ENCODE measurements around the gene CPEB3. TPM values are rescaled to one million over a fixed set of nuclear protein-coding genes. Genes with fewer than 3 reads are reported as not detected.

The CPEB3 gene
- total RNA-seq, 1 experiment from 2014 or later = 2.4 TPM

DNA sequence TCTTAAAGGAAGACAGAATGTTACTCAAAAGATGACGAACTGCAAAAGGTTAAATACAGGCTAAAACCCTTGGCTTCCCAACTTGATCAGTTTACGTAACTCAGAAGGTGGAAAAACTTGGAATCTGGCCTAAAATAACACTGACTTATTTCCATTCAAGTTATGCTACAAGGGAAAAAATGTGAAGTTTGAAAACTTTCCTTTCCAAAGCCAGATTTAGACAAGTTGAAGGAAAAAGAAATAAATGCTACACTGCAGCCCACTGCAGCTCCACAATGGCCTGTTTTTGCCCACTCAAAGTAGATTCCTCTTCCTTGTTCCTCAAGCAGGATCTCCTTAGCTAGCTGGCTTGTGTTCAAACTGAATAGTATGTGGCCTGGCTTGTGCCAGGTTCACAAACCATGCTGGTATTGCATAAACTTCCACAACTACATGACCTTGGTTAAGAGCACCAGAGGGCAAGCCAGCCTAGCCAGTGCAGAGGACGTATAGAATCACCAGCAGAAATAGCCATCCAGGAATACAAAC lies 166.2 kb downstream of the CPEB3 start:
- Histone ChIP-seq H3K27ac (ENCODE audit: low read length) (no peak overlapping the region), H3K27me3 (ENCODE audit: control insufficient read depth, insufficient read depth, low read length) (no peaks in the 10 kb centered on the region), H3K9me3 (ENCODE audit: control insufficient read depth, insufficient read depth, low read depth, low read length) (no peaks in the 10 kb centered on the region), H3K4me1 (ENCODE audit: control insufficient read depth, insufficient read depth, low read length) (peaks cover 16% of the 10 kb centered on the region), H3K36me3 (ENCODE audit: control insufficient read depth, insufficient read depth, low read length) (no peaks in the 10 kb centered on the region), H3K4me3 (ENCODE audit: low read depth in 2 of 2, low read length in 2 of 2) (no peak overlapping the region)
- ATAC-seq (peak; percentile 20; the same call in 1 of the 2 replicates), DNase-seq (ENCODE audit: low read depth, low spot score) (no peak)
- intact Hi-C loops (cut with micrococcal nuclease; ENCODE audit: unreplicated experiment) = no loop called here
- CTCF ChIA-PET = no interaction called here
- in situ Hi-C loops (cut with HindIII; ENCODE audit: low pct_unique_long_range_greater_than_20kb, low sequenced_read_pairs) = no loop called here
- POLR2A ChIA-PET = no interaction called here
- no TSS peak for BruUV-seq (replicated peaks)
- TF ChIP-seq, protein P1, sequence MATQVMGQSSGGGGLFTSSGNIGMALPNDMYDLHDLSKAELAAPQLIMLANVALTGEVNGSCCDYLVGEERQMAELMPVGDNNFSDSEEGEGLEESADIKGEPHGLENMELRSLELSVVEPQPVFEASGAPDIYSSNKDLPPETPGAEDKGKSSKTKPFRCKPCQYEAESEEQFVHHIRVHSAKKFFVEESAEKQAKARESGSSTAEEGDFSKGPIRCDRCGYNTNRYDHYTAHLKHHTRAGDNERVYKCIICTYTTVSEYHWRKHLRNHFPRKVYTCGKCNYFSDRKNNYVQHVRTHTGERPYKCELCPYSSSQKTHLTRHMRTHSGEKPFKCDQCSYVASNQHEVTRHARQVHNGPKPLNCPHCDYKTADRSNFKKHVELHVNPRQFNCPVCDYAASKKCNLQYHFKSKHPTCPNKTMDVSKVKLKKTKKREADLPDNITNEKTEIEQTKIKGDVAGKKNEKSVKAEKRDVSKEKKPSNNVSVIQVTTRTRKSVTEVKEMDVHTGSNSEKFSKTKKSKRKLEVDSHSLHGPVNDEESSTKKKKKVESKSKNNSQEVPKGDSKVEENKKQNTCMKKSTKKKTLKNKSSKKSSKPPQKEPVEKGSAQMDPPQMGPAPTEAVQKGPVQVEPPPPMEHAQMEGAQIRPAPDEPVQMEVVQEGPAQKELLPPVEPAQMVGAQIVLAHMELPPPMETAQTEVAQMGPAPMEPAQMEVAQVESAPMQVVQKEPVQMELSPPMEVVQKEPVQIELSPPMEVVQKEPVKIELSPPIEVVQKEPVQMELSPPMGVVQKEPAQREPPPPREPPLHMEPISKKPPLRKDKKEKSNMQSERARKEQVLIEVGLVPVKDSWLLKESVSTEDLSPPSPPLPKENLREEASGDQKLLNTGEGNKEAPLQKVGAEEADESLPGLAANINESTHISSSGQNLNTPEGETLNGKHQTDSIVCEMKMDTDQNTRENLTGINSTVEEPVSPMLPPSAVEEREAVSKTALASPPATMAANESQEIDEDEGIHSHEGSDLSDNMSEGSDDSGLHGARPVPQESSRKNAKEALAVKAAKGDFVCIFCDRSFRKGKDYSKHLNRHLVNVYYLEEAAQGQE (IDR thresholded peaks at IDR 0.05; ENCODE audit: insufficient read depth in 1 of 2, low read depth in 2 of 2, low read length in 1 of 2) = no peak
- TF ChIP-seq TCF7L2 (IDR thresholded peaks at IDR 0.05; ENCODE audit: low read depth, low read length) (no peak), POLR2AphosphoS5 (IDR thresholded peaks at IDR 0.05; ENCODE audit: low read depth, low read length) (no peak)

DNA sequence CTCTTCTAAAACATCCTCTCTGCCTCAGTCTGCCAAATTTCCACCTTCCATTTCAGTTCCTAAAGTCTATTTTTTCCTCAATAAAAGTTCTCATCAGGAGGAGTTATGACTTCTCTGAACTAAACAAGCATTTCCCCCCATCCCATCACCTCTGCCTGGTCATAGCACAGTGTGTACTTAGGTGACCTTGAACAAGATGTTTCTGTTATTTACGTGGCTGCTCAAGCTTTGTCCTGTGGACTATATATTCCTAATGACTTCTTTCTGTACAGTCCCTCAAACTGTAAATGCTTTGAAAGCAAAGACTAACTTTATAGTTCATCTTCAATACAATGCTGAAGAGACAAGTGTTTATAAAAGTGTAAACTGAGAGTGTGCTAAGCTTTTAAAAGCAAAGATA lies 166.9 kb downstream of the CPEB3 start:
- H3K36me3 ChIP-seq (ENCODE audit: control insufficient read depth, insufficient read depth, low read length) = no peaks in the 10 kb centered on the region
- no peak for TF ChIP-seq TCF7L2 (IDR thresholded peaks at IDR 0.05; ENCODE audit: low read depth, low read length)
- TF ChIP-seq, protein P1 (IDR thresholded peaks at IDR 0.05; ENCODE audit: insufficient read depth in 1 of 2, low read depth in 2 of 2, low read length in 1 of 2) = no peak
- TF ChIP-seq POLR2AphosphoS5 (IDR thresholded peaks at IDR 0.05; ENCODE audit: low read depth, low read length) = no peak
- TF ChIP-seq SIN3A (IDR thresholded peaks at IDR 0.05; ENCODE audit: borderline replicate concordance, insufficient read depth, low read depth, low read length) = no peak
- TF ChIP-seq, protein P2, sequence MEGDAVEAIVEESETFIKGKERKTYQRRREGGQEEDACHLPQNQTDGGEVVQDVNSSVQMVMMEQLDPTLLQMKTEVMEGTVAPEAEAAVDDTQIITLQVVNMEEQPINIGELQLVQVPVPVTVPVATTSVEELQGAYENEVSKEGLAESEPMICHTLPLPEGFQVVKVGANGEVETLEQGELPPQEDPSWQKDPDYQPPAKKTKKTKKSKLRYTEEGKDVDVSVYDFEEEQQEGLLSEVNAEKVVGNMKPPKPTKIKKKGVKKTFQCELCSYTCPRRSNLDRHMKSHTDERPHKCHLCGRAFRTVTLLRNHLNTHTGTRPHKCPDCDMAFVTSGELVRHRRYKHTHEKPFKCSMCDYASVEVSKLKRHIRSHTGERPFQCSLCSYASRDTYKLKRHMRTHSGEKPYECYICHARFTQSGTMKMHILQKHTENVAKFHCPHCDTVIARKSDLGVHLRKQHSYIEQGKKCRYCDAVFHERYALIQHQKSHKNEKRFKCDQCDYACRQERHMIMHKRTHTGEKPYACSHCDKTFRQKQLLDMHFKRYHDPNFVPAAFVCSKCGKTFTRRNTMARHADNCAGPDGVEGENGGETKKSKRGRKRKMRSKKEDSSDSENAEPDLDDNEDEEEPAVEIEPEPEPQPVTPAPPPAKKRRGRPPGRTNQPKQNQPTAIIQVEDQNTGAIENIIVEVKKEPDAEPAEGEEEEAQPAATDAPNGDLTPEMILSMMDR (IDR thresholded peaks at IDR 0.05) = no peak
- H3K27me3 ChIP-seq (ENCODE audit: control insufficient read depth, insufficient read depth, low read length) = no peaks in the 10 kb centered on the region
- ChIA-PET POLR2A (no interaction called here), CTCF (interaction anchor here (1.0 kb wide), 1 partner anchor 36 kb away, joined by 4 read pairs; no protein-coding TSS in a partner anchor)
- ATAC-seq = no peak
- no TSS peak for BruUV-seq (replicated peaks)
- intact Hi-C loops (cut with micrococcal nuclease; ENCODE audit: unreplicated experiment) = no loop called here
- H3K27ac ChIP-seq (ENCODE audit: low read length) = no peak overlapping the region; the same call in 1 of the 2 replicates
- no peak overlapping the region for H3K4me3 ChIP-seq (ENCODE audit: low read depth in 2 of 2, low read length in 2 of 2)
- no peak for DNase-seq (ENCODE audit: low read depth, low spot score)
- in situ Hi-C loops (cut with HindIII; ENCODE audit: low pct_unique_long_range_greater_than_20kb, low sequenced_read_pairs) = no loop called here
- H3K4me1 ChIP-seq (ENCODE audit: control insufficient read depth, insufficient read depth, low read length) = peaks cover 16% of the 10 kb centered on the region
- no peaks in the 10 kb centered on the region for H3K9me3 ChIP-seq (ENCODE audit: control insufficient read depth, insufficient read depth, low read depth, low read length)
